Ishikawa (cell line): ENCODE data around the gene MAFF.

Source experiments
- CEBPB ChIP-seq: IDR thresholded peaks from 2 replicates; pipeline ENCODE4 v1.6.1; 2012
- CREB1 ChIP-seq: IDR thresholded peaks from 2 replicates; pipeline ENCODE4 v1.6.1; 2012; ENCODE audit warnings: low read depth
- EGR1 ChIP-seq: IDR thresholded peaks from 2 replicates; pipeline ENCODE4 v1.6.1; 2012
- EP300 ChIP-seq: IDR thresholded peaks from 2 replicates; pipeline ENCODE4 v1.6.1; 2012; ENCODE audit warnings: borderline replicate concordance
- FOXM1 ChIP-seq: IDR thresholded peaks from 2 replicates; pipeline ENCODE4 v1.6.1; 2012; ENCODE audit warnings: low read depth, borderline replicate concordance
- MAX ChIP-seq: IDR thresholded peaks from 2 replicates; pipeline ENCODE4 v1.6.1; 2012
- NFIC ChIP-seq: IDR thresholded peaks from 2 replicates; pipeline ENCODE4 v1.6.1; 2012
- RAD21 ChIP-seq: IDR thresholded peaks from 2 replicates; pipeline ENCODE4 v1.6.1; 2012; ENCODE audit warnings: low read depth
- REST ChIP-seq: IDR thresholded peaks from 2 replicates; pipeline ENCODE4 v1.6.1; 2012; ENCODE audit warnings: low read depth, mild to moderate bottlenecking
- TAF1 ChIP-seq: IDR thresholded peaks from 2 replicates; pipeline ENCODE4 v1.6.1; 2012; ENCODE audit warnings: low read depth, mild to moderate bottlenecking
- TCF12 ChIP-seq: IDR thresholded peaks from 2 replicates; pipeline ENCODE4 v1.6.1; 2012; ENCODE audit warnings: low read depth
- TEAD4 ChIP-seq: IDR thresholded peaks from 2 replicates; pipeline ENCODE4 v1.6.1; 2012
- USF1 ChIP-seq: IDR thresholded peaks from 2 replicates; pipeline ENCODE4 v1.6.1; 2012
- YY1 ChIP-seq: IDR thresholded peaks from 2 replicates; pipeline ENCODE4 v1.6.1; 2012; ENCODE audit warnings: low read depth
- ZBTB7A ChIP-seq: IDR thresholded peaks from 2 replicates; pipeline ENCODE4 v1.6.1; 2012; ENCODE audit warnings: low read depth

MAFF gene

GRCh38 chr22:38181453-38182200 is 20.2 kb upstream of the MAFF start, which contains the start of gene PLA2G6:
PLA2G6 (minus strand) TSS chr22:38181830; CDS start chr22:38169426, 12,404 bp downstream.
- TF ChIP-seq FOXM1 (no peak), NFIC (no peak), CREB1 (no peak), REST (no peak), USF1 (peak; percentile 98), EP300 (no peak), MAX (peak; percentile 37; the same call in 1 of the 2 replicates), YY1 (peak; percentile 99), EGR1 (peak; percentile 53), RAD21 (no peak), TEAD4 (no peak), TCF12 (no peak), ZBTB7A (0 out of 2 replicates have a peak, but pooled peaks have one; percentile 33), TAF1 (peak; percentile 57; the same call in 1 of the 2 replicates), CEBPB (no peak)

GRCh38 chr22:38184788-38185187 is 17.0 kb upstream of the MAFF start:
- no peak for TF ChIP-seq ZBTB7A
- TF ChIP-seq CREB1 = no peak
- TF ChIP-seq NFIC = no peak
- TF ChIP-seq EGR1 = no peak
- TF ChIP-seq CEBPB = no peak
- no peak for TF ChIP-seq TEAD4
- TF ChIP-seq USF1 = no peak
- TF ChIP-seq YY1 = no peak

- TF ChIP-seq FOXM1 (no peak), ZBTB7A (no peak), REST (no peak), EP300 (no peak), USF1 (no peak), YY1 (no peak)
These were observed 15.4 kb upstream of the MAFF start for GRCh38 chr22:38186429-38186828.

GRCh38 chr22:38187413-38188212 is 14.2 kb upstream of the MAFF start:
- no peak for TF ChIP-seq CEBPB

GRCh38 chr22:38189104-38189503 is 12.7 kb upstream of the MAFF start:
- TF ChIP-seq CEBPB = no peak
- no peak for TF ChIP-seq EP300
- TF ChIP-seq USF1 = no peak
- no peak for TF ChIP-seq EGR1
- TF ChIP-seq MAX = no peak
- no peak for TF ChIP-seq ZBTB7A
- TF ChIP-seq YY1 = no peak
- no peak for TF ChIP-seq REST
- no peak for TF ChIP-seq TCF12
- no peak for TF ChIP-seq TAF1
- TF ChIP-seq NFIC = no peak
- no peak for TF ChIP-seq TEAD4
- no peak for TF ChIP-seq RAD21
- TF ChIP-seq CREB1 = no peak
- no peak for TF ChIP-seq FOXM1
